Neural crest cell (in vitro differentiated cells): Measurements from ENCODE around the gene SPATA24. TPM values are rescaled to one million over a fixed set of nuclear protein-coding genes. Genes with fewer than 3 reads are reported as not detected.

Source experiments
- DNase-seq: peaks from one replicate; pipeline ENCODE4 v3.0.0; 2021; ENCODE audit warnings: low read depth, mixed read lengths, low spot score
- H3K27ac Mint-ChIP-seq: one replicate; pipeline ENCODE4 v1.8.0; 2021; ENCODE audit warnings: mild to moderate bottlenecking, mixed read lengths; ENCODE audit not compliant: unreplicated experiment
- H3K27me3 Mint-ChIP-seq: 2 replicates; pipeline ENCODE4 v1.8.0; 2021; ENCODE audit warnings: low read depth, mild to moderate bottlenecking, mixed read lengths
- H3K36me3 Mint-ChIP-seq: 2 replicates; pipeline ENCODE4 v1.8.0; 2021; ENCODE audit warnings: low read depth, mild to moderate bottlenecking, mixed read lengths
- H3K4me1 Mint-ChIP-seq: 2 replicates; pipeline ENCODE4 v1.8.0; 2021; ENCODE audit warnings: mixed read lengths
- H3K4me3 Mint-ChIP-seq: one replicate; pipeline ENCODE4 v1.8.0; 2021; ENCODE audit warnings: mild to moderate bottlenecking, mixed read lengths
- H3K9me3 Mint-ChIP-seq: 2 replicates; pipeline ENCODE4 v1.8.0; 2021; ENCODE audit warnings: mixed read lengths
- CTCF ChIP-seq: fragments of 200-600 bp; sonication (generic); conservative IDR thresholded peaks from 2 replicates; pipeline ENCODE4 v1.5.0; 2021; ENCODE audit warnings: antibody characterized with exemption, mild to moderate bottlenecking
- total RNA-seq: library from RNA; stranded (reverse); gene quantifications from 2 replicates; pipeline ENCODE4 v1.2.1, GENCODE V29; 2021

SPATA24 gene
- total RNA-seq, 1 donor from 2014 or later = 16.1 TPM

- H3K4me3 Mint-ChIP-seq = no peak overlapping the region
- no peaks in the 10 kb centered on the region for H3K4me1 Mint-ChIP-seq
- DNase-seq = no peak
- no peaks in the 10 kb centered on the region for H3K9me3 Mint-ChIP-seq
- H3K27ac Mint-ChIP-seq = no peak overlapping the region
- TF ChIP-seq CTCF = no peak
- H3K27me3 Mint-ChIP-seq = no peaks in the 10 kb centered on the region
- H3K36me3 Mint-ChIP-seq = no peaks in the 10 kb centered on the region
Measured at GRCh38 chr5:139385061-139386049, 18.5 kb downstream of the SPATA24 start.

DNA sequence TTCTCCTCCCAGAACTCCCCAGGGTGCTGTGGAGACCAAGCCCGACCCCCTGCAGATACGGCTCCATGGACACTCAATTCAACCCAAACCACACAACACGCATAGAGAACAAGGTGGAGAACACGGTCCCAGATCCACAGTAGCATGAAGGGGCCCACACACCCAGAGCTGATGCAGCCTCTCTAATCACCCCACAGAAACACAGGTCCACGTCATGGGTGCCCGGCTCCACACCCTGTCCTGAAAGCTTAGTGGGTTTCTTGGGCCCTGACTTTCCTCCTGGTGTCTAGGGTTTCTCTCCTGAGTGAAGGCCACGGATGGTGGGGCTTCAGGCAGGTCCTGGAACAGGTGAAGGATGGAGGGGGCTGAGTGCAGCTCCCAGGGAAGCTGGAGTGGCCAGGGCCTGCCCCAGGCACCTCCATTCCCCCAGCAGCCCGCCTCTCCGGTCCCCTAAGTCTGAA lies 19.3 kb downstream of the SPATA24 start:
- Mint-ChIP-seq H3K4me1 (no peaks in the 10 kb centered on the region), H3K27ac (no peak overlapping the region), H3K9me3 (no peaks in the 10 kb centered on the region), H3K36me3 (no peaks in the 10 kb centered on the region), H3K27me3 (no peaks in the 10 kb centered on the region), H3K4me3 (no peak overlapping the region)
- DNase-seq = no peak
- TF ChIP-seq CTCF = no peak

- Mint-ChIP-seq H3K4me3 (no peak overlapping the region), H3K27ac (no peak overlapping the region), H3K4me1 (no peaks in the 10 kb centered on the region), H3K27me3 (no peaks in the 10 kb centered on the region), H3K9me3 (no peaks in the 10 kb centered on the region), H3K36me3 (no peaks in the 10 kb centered on the region)
- DNase-seq = no peak
- no peak for TF ChIP-seq CTCF
Measured at GRCh38 chr5:139383993-139384590, 19.8 kb downstream of the SPATA24 start.

DNA sequence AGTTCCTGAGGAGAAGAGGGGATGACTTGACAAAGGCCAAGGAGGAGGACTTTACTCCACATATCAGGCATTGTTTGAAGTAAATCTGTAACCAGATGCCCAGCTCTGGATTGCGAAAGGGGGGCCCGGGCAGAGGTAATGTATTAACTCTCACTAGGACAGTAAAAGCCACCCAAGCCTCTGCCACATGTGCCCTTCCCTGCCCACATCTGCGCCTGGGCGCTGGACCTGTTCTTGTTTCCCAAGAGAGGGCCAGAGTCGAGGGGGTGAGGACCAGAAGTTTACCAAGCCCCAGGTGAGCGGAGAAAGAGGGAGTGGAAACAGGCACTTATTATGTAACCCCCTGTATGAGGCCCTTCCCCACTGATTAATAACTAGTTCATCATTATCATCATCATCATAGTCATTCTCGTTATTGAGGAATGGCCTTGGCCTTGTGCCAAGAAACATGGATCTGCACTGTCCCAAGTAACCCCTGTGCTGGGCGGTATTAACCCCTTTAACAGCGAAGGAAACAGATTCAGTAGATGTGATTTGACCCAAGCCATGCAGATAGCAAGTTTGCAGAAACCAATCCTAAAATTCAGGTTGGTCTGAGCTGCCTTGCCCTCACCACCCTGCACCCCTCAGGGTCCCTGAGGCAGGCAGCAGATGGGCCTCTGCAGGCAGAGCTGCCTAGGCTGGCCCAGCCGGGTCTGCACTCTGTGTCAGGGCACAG lies 20.5 kb downstream of the SPATA24 start, which contains the start of gene SLC23A1:
SLC23A1 (minus strand) TSS at position 23 of the 718 bp plus-strand sequence. CDS start 44 bp downstream, outside the sequence.
- H3K9me3 Mint-ChIP-seq = no peaks in the 10 kb centered on the region
- H3K27ac Mint-ChIP-seq = peak within 1 kb of the TSS; percentile 62
- DNase-seq = no peak
- no peak within 1 kb of the TSS for H3K4me3 Mint-ChIP-seq
- no peaks in the 10 kb centered on the region for H3K36me3 Mint-ChIP-seq
- no peaks in the 10 kb centered on the region for H3K27me3 Mint-ChIP-seq
- H3K4me1 Mint-ChIP-seq = no peaks in the 10 kb centered on the region
- no peak for TF ChIP-seq CTCF

GRCh38 chr5:139382807-139383206 lies 21.1 kb downstream of the SPATA24 start:
- H3K36me3 Mint-ChIP-seq = no peaks in the 10 kb centered on the region

More at GRCh38 chr5:139382807-139383206, 21.1 kb downstream of the SPATA24 start:
- H3K27me3 Mint-ChIP-seq = no peaks in the 10 kb centered on the region
- DNase-seq = no peak
- no peaks in the 10 kb centered on the region for H3K4me1 Mint-ChIP-seq
- no peaks in the 10 kb centered on the region for H3K9me3 Mint-ChIP-seq
- no peak for TF ChIP-seq CTCF
- no peak overlapping the region for H3K4me3 Mint-ChIP-seq
- H3K27ac Mint-ChIP-seq = no peak overlapping the region
